ENCODE data around the gene OR6S1. TPM values are rescaled to one million over a fixed set of nuclear protein-coding genes. Genes with fewer than 3 reads are reported as not detected.

The OR6S1 gene
- total RNA-seq, 4 donors from 2014 or later: not detected

- no peak for TF ChIP-seq CTCF (IDR thresholded peaks at IDR 0.05; ENCODE audit: low read depth)
Measured at GRCh38 chr14:20655851-20656250, 14.4 kb upstream of the OR6S1 start.

GRCh38 chr14:20652996-20653975, 11.8 kb upstream of the OR6S1 start:
- no peak for TF ChIP-seq CTCF (IDR thresholded peaks at IDR 0.05; ENCODE audit: low read depth)

GRCh38 chr14:20645481-20645880, 4.0 kb upstream of the OR6S1 start:
- no peak for TF ChIP-seq CTCF (IDR thresholded peaks at IDR 0.05; ENCODE audit: low read depth)

- TF ChIP-seq CTCF (IDR thresholded peaks at IDR 0.05; ENCODE audit: low read depth): no peak
Measured at GRCh38 chr14:20644520-20644919, 3.0 kb upstream of the OR6S1 start.

GRCh38 chr14:20642182-20642581, 691 bp upstream of the OR6S1 start:
- no peak for TF ChIP-seq CTCF (IDR thresholded peaks at IDR 0.05; ENCODE audit: low read depth)

- no peak for TF ChIP-seq CTCF (IDR thresholded peaks at IDR 0.05; ENCODE audit: low read depth)
Measured at GRCh38 chr14:20632831-20633691, 8.4 kb downstream of the OR6S1 start.

GRCh38 chr14:20632448-20632830, 9.1 kb downstream of the OR6S1 start:
- no peak for TF ChIP-seq CTCF (IDR thresholded peaks at IDR 0.05; ENCODE audit: low read depth)

Data from subcutaneous adipose tissue (tissue), 4 donors.